HEK293 (cell line): ENCODE results near the gene CTIF.

ENCODE experiments used
- FEZF1 ChIP-seq: fragments of 450-650 bp; formaldehyde crosslinking; IDR thresholded peaks from 2 replicates; pipeline ENCODE4 v1.5.1; 2016; ENCODE audit warnings: missing biosample characterization, missing genetic modification characterization
- MEIS1 ChIP-seq: sonication (generic); formaldehyde crosslinking; IDR thresholded peaks from 2 replicates; pipeline ENCODE4 v1.8.1; 2022; ENCODE audit warnings: missing genetic modification reagents, mild to moderate bottlenecking, borderline replicate concordance
- YY1 ChIP-seq: fragments of 450-650 bp; formaldehyde crosslinking; IDR thresholded peaks from 2 replicates; pipeline ENCODE4 v1.5.1; 2018; ENCODE audit warnings: missing biosample characterization, missing genetic modification characterization
- ZBTB7A ChIP-seq: fragments of 450-650 bp; formaldehyde crosslinking; IDR thresholded peaks from 2 replicates; pipeline ENCODE4 v1.5.1; 2016; ENCODE audit warnings: low read depth, missing biosample characterization, missing genetic modification characterization
- ZNF169 ChIP-seq: fragments of 450-650 bp; formaldehyde crosslinking; IDR thresholded peaks from 2 replicates; pipeline ENCODE4 v1.5.1; 2016; ENCODE audit warnings: missing biosample characterization, missing genetic modification characterization
- ZNF274 ChIP-seq, 2 experiments: fragments of 200-500 bp in 1 of 2; fragments of 450-650 bp in 1 of 2; sonication (Bioruptor generic) in 1 of 2; formaldehyde crosslinking in 1 of 2; IDR thresholded peaks; 2 replicates each; pipeline versions ENCODE4 v1.5.1 to v1.6.1; 2014 to 2016; ENCODE audit warnings: borderline replicate concordance in 1 of 2, inconsistent platforms in 1 of 2, low read length in 1 of 2, missing biosample characterization in 1 of 2, missing genetic modification characterization in 1 of 2
- ZNF354C ChIP-seq: fragments of 450-650 bp; formaldehyde crosslinking; IDR thresholded peaks from 2 replicates; pipeline ENCODE4 v1.5.1; 2016; ENCODE audit warnings: missing biosample characterization, missing genetic modification characterization, low read depth, borderline replicate concordance
- ZNF664 ChIP-seq: fragments of 450-650 bp; formaldehyde crosslinking; IDR thresholded peaks from 2 replicates; pipeline ENCODE4 v1.5.1; 2016; ENCODE audit warnings: missing biosample characterization, missing genetic modification characterization
- TF ChIP-seq, protein P1 (sequence below): fragments of 450-650 bp; formaldehyde crosslinking; IDR thresholded peaks from 2 replicates; pipeline ENCODE4 v1.5.1; 2016; ENCODE audit warnings: missing biosample characterization, missing genetic modification characterization
- TF ChIP-seq, protein P2 (sequence below): fragments of 450-650 bp; formaldehyde crosslinking; IDR thresholded peaks from 2 replicates; pipeline ENCODE4 v1.5.1; 2016; ENCODE audit warnings: missing biosample characterization, missing genetic modification characterization, borderline replicate concordance
- TF ChIP-seq, protein P3 (sequence below): fragments of 450-650 bp; formaldehyde crosslinking; IDR thresholded peaks from 2 replicates; pipeline ENCODE4 v1.5.1; 2016; ENCODE audit warnings: missing biosample characterization, missing genetic modification characterization
- TF ChIP-seq, protein P4 (sequence below): fragments of 450-650 bp; formaldehyde crosslinking; IDR thresholded peaks from 2 replicates; pipeline ENCODE4 v1.5.1; 2016; ENCODE audit warnings: missing biosample characterization, missing genetic modification characterization
- TF ChIP-seq, protein P5 (sequence below): fragments of 450-650 bp; formaldehyde crosslinking; IDR thresholded peaks from 2 replicates; pipeline ENCODE4 v1.5.1; 2016; ENCODE audit warnings: missing biosample characterization, missing genetic modification characterization
- TF ChIP-seq, protein P6 (sequence below): fragments of 450-650 bp; formaldehyde crosslinking; conservative IDR thresholded peaks from 2 replicates; pipeline ENCODE4 v1.5.1; 2016; ENCODE audit warnings: low read depth, missing biosample characterization, missing genetic modification characterization

DNA sequence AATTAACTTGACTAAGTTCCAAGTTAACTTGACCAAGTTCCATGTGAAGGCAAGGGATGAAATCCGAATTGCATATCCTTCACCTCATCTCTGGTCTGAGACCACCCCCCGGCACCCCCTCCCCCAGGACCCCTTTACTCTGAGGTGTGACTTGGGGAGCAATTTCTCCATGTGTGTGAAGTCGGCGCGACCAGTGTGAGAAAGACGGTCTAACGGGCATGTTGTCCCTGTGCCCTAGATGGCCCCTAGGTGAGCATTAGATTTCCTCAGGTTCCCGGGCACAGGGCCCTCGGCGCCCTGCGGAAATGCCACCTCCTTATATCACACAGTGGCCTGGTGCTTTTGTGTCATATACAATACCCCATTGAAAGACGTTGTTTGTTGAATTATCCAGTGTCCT, 137.1 kb downstream of the CTIF start:
- no peak for TF ChIP-seq MEIS1
- no peak for TF ChIP-seq ZNF274 (IDR thresholded peaks at IDR 0.05; ENCODE audit: low read length)
- no peak for TF ChIP-seq ZNF274 (tag by site-specific recombination; IDR thresholded peaks at IDR 0.05; ENCODE audit: borderline replicate concordance)
- TF ChIP-seq, protein P1, sequence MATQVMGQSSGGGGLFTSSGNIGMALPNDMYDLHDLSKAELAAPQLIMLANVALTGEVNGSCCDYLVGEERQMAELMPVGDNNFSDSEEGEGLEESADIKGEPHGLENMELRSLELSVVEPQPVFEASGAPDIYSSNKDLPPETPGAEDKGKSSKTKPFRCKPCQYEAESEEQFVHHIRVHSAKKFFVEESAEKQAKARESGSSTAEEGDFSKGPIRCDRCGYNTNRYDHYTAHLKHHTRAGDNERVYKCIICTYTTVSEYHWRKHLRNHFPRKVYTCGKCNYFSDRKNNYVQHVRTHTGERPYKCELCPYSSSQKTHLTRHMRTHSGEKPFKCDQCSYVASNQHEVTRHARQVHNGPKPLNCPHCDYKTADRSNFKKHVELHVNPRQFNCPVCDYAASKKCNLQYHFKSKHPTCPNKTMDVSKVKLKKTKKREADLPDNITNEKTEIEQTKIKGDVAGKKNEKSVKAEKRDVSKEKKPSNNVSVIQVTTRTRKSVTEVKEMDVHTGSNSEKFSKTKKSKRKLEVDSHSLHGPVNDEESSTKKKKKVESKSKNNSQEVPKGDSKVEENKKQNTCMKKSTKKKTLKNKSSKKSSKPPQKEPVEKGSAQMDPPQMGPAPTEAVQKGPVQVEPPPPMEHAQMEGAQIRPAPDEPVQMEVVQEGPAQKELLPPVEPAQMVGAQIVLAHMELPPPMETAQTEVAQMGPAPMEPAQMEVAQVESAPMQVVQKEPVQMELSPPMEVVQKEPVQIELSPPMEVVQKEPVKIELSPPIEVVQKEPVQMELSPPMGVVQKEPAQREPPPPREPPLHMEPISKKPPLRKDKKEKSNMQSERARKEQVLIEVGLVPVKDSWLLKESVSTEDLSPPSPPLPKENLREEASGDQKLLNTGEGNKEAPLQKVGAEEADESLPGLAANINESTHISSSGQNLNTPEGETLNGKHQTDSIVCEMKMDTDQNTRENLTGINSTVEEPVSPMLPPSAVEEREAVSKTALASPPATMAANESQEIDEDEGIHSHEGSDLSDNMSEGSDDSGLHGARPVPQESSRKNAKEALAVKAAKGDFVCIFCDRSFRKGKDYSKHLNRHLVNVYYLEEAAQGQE (tag by site-specific recombination): no peak
- TF ChIP-seq, protein P2, sequence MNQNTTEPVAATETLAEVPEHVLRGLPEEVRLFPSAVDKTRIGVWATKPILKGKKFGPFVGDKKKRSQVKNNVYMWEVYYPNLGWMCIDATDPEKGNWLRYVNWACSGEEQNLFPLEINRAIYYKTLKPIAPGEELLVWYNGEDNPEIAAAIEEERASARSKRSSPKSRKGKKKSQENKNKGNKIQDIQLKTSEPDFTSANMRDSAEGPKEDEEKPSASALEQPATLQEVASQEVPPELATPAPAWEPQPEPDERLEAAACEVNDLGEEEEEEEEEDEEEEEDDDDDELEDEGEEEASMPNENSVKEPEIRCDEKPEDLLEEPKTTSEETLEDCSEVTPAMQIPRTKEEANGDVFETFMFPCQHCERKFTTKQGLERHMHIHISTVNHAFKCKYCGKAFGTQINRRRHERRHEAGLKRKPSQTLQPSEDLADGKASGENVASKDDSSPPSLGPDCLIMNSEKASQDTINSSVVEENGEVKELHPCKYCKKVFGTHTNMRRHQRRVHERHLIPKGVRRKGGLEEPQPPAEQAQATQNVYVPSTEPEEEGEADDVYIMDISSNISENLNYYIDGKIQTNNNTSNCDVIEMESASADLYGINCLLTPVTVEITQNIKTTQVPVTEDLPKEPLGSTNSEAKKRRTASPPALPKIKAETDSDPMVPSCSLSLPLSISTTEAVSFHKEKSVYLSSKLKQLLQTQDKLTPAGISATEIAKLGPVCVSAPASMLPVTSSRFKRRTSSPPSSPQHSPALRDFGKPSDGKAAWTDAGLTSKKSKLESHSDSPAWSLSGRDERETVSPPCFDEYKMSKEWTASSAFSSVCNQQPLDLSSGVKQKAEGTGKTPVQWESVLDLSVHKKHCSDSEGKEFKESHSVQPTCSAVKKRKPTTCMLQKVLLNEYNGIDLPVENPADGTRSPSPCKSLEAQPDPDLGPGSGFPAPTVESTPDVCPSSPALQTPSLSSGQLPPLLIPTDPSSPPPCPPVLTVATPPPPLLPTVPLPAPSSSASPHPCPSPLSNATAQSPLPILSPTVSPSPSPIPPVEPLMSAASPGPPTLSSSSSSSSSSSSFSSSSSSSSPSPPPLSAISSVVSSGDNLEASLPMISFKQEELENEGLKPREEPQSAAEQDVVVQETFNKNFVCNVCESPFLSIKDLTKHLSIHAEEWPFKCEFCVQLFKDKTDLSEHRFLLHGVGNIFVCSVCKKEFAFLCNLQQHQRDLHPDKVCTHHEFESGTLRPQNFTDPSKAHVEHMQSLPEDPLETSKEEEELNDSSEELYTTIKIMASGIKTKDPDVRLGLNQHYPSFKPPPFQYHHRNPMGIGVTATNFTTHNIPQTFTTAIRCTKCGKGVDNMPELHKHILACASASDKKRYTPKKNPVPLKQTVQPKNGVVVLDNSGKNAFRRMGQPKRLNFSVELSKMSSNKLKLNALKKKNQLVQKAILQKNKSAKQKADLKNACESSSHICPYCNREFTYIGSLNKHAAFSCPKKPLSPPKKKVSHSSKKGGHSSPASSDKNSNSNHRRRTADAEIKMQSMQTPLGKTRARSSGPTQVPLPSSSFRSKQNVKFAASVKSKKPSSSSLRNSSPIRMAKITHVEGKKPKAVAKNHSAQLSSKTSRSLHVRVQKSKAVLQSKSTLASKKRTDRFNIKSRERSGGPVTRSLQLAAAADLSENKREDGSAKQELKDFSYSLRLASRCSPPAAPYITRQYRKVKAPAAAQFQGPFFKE (tag by site-specific recombination): no peak
- TF ChIP-seq, protein P3, sequence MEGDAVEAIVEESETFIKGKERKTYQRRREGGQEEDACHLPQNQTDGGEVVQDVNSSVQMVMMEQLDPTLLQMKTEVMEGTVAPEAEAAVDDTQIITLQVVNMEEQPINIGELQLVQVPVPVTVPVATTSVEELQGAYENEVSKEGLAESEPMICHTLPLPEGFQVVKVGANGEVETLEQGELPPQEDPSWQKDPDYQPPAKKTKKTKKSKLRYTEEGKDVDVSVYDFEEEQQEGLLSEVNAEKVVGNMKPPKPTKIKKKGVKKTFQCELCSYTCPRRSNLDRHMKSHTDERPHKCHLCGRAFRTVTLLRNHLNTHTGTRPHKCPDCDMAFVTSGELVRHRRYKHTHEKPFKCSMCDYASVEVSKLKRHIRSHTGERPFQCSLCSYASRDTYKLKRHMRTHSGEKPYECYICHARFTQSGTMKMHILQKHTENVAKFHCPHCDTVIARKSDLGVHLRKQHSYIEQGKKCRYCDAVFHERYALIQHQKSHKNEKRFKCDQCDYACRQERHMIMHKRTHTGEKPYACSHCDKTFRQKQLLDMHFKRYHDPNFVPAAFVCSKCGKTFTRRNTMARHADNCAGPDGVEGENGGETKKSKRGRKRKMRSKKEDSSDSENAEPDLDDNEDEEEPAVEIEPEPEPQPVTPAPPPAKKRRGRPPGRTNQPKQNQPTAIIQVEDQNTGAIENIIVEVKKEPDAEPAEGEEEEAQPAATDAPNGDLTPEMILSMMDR: no peak
- no peak for TF ChIP-seq ZNF664
- TF ChIP-seq YY1 (tag by site-specific recombination): no peak
- no peak for TF ChIP-seq ZNF169 (tag by site-specific recombination)
- TF ChIP-seq, protein P4, sequence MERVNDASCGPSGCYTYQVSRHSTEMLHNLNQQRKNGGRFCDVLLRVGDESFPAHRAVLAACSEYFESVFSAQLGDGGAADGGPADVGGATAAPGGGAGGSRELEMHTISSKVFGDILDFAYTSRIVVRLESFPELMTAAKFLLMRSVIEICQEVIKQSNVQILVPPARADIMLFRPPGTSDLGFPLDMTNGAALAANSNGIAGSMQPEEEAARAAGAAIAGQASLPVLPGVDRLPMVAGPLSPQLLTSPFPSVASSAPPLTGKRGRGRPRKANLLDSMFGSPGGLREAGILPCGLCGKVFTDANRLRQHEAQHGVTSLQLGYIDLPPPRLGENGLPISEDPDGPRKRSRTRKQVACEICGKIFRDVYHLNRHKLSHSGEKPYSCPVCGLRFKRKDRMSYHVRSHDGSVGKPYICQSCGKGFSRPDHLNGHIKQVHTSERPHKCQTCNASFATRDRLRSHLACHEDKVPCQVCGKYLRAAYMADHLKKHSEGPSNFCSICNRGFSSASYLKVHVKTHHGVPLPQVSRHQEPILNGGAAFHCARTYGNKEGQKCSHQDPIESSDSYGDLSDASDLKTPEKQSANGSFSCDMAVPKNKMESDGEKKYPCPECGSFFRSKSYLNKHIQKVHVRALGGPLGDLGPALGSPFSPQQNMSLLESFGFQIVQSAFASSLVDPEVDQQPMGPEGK (tag by site-specific recombination): no peak
- TF ChIP-seq FEZF1 (tag by site-specific recombination): no peak
- no peak for TF ChIP-seq ZBTB7A (tag by site-specific recombination)
- TF ChIP-seq, protein P5, sequence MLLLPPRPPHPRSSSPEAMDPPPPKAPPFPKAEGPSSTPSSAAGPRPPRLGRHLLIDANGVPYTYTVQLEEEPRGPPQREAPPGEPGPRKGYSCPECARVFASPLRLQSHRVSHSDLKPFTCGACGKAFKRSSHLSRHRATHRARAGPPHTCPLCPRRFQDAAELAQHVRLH (tag by site-specific recombination): no peak
- TF ChIP-seq, protein P6, sequence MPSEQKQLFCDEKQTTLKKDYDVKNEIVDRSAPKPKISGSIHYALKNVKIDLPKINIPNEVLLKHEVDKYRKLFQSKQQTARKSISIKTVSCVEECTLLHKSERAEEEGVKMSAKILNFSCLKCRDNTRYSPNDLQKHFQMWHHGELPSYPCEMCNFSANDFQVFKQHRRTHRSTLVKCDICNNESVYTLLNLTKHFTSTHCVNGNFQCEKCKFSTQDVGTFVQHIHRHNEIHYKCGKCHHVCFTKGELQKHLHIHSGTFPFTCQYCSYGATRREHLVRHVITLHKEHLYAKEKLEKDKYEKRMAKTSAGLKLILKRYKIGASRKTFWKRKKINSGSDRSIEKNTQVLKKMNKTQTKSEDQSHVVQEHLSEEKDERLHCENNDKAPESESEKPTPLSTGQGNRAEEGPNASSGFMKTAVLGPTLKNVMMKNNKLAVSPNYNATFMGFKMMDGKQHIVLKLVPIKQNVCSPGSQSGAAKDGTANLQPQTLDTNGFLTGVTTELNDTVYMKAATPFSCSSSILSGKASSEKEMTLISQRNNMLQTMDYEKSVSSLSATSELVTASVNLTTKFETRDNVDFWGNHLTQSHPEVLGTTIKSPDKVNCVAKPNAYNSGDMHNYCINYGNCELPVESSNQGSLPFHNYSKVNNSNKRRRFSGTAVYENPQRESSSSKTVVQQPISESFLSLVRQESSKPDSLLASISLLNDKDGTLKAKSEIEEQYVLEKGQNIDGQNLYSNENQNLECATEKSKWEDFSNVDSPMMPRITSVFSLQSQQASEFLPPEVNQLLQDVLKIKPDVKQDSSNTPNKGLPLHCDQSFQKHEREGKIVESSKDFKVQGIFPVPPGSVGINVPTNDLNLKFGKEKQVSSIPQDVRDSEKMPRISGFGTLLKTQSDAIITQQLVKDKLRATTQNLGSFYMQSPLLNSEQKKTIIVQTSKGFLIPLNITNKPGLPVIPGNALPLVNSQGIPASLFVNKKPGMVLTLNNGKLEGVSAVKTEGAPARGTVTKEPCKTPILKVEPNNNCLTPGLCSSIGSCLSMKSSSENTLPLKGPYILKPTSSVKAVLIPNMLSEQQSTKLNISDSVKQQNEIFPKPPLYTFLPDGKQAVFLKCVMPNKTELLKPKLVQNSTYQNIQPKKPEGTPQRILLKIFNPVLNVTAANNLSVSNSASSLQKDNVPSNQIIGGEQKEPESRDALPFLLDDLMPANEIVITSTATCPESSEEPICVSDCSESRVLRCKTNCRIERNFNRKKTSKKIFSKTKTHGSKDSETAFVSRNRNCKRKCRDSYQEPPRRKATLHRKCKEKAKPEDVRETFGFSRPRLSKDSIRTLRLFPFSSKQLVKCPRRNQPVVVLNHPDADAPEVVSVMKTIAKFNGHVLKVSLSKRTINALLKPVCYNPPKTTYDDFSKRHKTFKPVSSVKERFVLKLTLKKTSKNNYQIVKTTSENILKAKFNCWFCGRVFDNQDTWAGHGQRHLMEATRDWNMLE (tag by site-specific recombination): no peak
- TF ChIP-seq ZNF354C (tag by site-specific recombination): no peak
